Measurements from ENCODE around the gene CCDC188.

CCDC188 gene

DNA sequence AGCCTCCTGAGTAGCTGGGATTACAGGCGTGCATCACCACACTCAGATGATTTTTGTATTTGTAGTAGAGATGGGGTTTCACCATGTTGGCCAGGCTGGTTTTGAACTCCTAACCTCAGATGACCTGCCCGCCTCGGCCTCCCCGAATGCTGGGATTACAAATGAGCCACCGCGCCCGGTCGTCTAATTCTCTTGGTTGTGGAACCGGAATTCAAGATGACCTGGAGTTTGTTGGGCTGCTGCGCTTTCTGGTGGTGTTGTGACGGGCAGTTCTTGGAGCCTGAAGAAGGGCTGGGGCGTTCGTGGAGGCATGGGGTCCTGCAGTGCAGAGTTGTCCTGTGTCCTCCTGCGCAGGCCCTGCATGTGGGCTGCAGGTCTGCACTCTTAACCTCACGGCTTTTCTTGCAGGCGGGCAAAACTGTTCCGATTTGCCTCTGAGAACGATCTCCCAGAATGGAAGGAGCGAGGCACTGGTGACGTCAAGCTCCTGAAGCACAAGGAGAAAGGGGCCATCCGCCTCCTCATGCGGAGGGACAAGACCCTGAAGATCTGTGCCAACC is 28.9 kb downstream of the CCDC188 start:
- Histone ChIP-seq H3K4me3 (ENCODE audit: low read length in 2 of 2) (no peak overlapping the region), H3K9ac (ENCODE audit: low read depth in 1 of 2, low read length in 2 of 2) (no peak overlapping the region), H3K4me1 (ENCODE audit: control insufficient read depth in 2 of 2, insufficient read depth in 2 of 2, low read length in 2 of 2) (peaks cover 4 to 10% of the 10 kb centered on the region in 2 donors), H3K36me3 (ENCODE audit: control insufficient read depth in 2 of 2, insufficient read depth in 2 of 2, low read length in 2 of 2) (peaks cover 30 to 31% of the 10 kb centered on the region in 2 donors), H3K27ac (ENCODE audit: low read depth in 2 of 2, low read length in 2 of 2) (no peak overlapping the region), H3K27me3 (ENCODE audit: control insufficient read depth in 2 of 2, insufficient read depth in 2 of 2, low read length in 2 of 2) (no peaks in the 10 kb centered on the region), H3K9me3 (ENCODE audit: control insufficient read depth in 2 of 2, low read length in 2 of 2) (no peaks in the 10 kb centered on the region)

DNA sequence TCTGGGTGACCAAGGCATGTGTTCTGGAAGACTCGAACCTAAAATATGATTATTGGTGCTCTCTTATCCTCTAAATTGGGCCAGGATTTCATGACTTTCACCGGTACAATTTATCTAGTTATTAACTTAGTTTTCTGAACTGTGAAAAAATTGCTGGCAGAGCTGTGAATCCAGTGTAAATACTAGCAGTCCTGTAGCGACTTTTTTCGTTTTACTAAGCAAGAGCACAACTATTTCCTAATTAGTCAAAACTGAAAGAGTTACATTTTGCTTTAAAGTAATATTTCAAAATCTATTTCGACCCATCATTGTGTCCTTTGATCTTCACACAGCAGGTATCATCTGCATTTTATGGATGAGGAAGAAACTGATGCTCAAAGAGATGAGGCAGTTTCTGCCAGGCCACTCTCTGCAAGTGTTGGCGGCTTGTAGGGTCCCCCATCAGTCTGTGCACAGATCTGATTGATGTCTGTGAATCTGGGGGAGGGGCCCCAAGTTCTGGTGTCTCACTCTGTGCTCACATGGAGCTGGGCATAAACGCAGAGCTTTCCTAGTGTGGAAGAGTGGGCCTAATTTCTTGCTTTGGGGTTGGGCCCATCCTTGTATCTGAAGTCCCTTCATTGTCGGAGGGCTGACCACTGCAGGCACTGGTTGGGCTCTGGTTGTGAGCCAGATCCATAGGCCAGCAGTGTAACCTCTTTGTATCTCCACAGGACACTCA is 32.4 kb downstream of the CCDC188 start:
- H3K9me3 ChIP-seq (ENCODE audit: control insufficient read depth in 2 of 2, low read length in 2 of 2), result no peaks in the 10 kb centered on the region
- peak overlapping the region; percentile 74 to 75 for H3K4me3 ChIP-seq (ENCODE audit: low read length in 2 of 2)
- peaks cover 11 to 20% of the 10 kb centered on the region in 2 donors for H3K4me1 ChIP-seq (ENCODE audit: control insufficient read depth in 2 of 2, insufficient read depth in 2 of 2, low read length in 2 of 2)
- peak overlapping the region; percentile 70 to 79 for H3K9ac ChIP-seq (ENCODE audit: low read depth in 1 of 2, low read length in 2 of 2)
- H3K36me3 ChIP-seq (ENCODE audit: control insufficient read depth in 2 of 2, insufficient read depth in 2 of 2, low read length in 2 of 2), result peaks cover 10 to 22% of the 10 kb centered on the region in 2 donors
- peak overlapping the region in 1 of 2 donors; percentile 58 for H3K27ac ChIP-seq (ENCODE audit: low read depth in 2 of 2, low read length in 2 of 2)
- no peaks in the 10 kb centered on the region for H3K27me3 ChIP-seq (ENCODE audit: control insufficient read depth in 2 of 2, insufficient read depth in 2 of 2, low read length in 2 of 2)

DNA sequence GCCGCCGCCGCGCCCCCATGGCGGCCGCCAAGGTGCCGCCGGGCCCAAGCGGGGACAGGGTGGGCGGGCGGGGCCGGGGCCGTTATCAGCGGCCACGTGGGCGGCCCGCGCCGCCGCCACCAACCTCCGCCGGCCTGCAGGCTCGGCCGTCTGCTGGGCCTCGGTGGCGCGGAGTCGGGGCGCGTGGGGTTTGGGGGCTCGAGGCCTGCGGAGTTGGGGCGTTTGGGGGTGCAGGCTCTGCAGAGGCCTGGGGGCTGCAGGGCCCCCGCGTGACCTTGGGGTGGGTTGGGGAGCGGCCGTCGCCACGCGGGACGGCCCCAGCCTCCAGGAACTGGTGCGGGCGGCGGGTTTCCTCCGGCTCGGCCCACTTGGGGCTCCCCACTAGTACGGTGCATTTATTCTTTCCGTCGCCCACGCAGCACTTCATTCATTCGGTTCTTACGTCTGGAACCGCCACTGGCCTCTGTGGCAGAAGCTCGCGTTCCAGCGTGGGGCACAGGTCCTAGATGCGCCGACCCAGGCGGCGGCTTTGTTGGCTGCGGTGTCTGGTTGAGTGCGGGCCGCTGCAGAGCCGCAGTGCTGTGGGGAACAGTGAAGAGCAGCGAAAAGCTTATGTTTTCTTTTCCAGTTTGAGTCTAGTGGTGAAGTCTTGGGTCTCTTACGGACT is 33.1 kb downstream of the CCDC188 start:
- Histone ChIP-seq H3K9me3 (ENCODE audit: control insufficient read depth in 2 of 2, low read length in 2 of 2) (no peaks in the 10 kb centered on the region), H3K27ac (ENCODE audit: low read depth in 2 of 2, low read length in 2 of 2) (peak overlapping the region; percentile 58 to 70), H3K9ac (ENCODE audit: low read depth in 1 of 2, low read length in 2 of 2) (peak overlapping the region; percentile 70 to 79), H3K4me3 (ENCODE audit: low read length in 2 of 2) (peak overlapping the region; percentile 74 to 75), H3K4me1 (ENCODE audit: control insufficient read depth in 2 of 2, insufficient read depth in 2 of 2, low read length in 2 of 2) (peaks cover 11 to 20% of the 10 kb centered on the region in 2 donors), H3K27me3 (ENCODE audit: control insufficient read depth in 2 of 2, insufficient read depth in 2 of 2, low read length in 2 of 2) (no peaks in the 10 kb centered on the region), H3K36me3 (ENCODE audit: control insufficient read depth in 2 of 2, insufficient read depth in 2 of 2, low read length in 2 of 2) (peaks cover 9 to 25% of the 10 kb centered on the region in 2 donors)

DNA sequence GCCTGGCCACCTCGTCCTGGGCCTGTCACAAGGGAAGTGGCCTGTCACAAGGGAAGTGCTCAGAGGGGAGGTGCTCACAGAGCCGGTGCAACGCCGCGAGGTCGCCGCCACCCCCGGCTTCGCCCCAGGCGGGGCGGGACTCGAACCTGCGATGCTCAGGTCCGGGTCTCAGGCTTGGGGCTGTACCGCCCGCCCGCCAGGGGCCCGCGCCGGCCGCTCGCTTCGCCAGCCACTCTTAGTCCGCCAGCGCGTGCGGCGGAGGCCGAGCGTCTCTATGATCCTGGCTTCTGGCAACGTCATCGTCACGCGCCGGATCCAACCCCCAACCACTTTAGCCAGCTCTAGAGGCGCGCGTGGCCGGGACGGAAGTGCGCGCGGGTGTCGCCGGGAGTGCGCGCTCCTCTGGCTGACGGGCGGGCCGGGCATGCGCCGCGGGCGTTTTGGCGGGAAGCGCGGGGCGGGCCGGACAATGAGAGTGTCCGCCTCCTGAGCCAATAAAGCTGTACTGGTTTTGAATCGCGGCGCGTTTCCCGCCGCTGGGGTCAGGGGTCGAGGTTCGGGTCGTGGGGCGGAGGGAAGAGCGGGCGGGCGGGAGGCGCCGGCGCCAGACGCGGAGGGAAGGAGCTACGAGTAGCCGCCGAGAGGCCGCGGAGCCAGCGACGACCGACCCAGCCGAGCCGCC is 33.8 kb downstream of the CCDC188 start, which contains the start of gene TRMT2A:
Gene TRMT2A (minus strand): TSS at position 276 of the 682 bp plus-strand sequence. CDS start 320 bp downstream, outside the sequence.
- Histone ChIP-seq H3K9me3 (ENCODE audit: control insufficient read depth in 2 of 2, low read length in 2 of 2) (no peaks in the 10 kb centered on the region), H3K4me3 (ENCODE audit: low read length in 2 of 2) (peak within 1 kb of the TSS; percentile 81 to 86), H3K27ac (ENCODE audit: low read depth in 2 of 2, low read length in 2 of 2) (peak within 1 kb of the TSS; percentile 70 to 78), H3K36me3 (ENCODE audit: control insufficient read depth in 2 of 2, insufficient read depth in 2 of 2, low read length in 2 of 2) (peaks cover 12 to 30% of the 10 kb centered on the region in 2 donors), H3K4me1 (ENCODE audit: control insufficient read depth in 2 of 2, insufficient read depth in 2 of 2, low read length in 2 of 2) (peaks cover 11 to 23% of the 10 kb centered on the region in 2 donors), H3K9ac (ENCODE audit: low read depth in 1 of 2, low read length in 2 of 2) (peak within 1 kb of the TSS; percentile 71 to 85), H3K27me3 (ENCODE audit: control insufficient read depth in 2 of 2, insufficient read depth in 2 of 2, low read length in 2 of 2) (no peaks in the 10 kb centered on the region)

DNA sequence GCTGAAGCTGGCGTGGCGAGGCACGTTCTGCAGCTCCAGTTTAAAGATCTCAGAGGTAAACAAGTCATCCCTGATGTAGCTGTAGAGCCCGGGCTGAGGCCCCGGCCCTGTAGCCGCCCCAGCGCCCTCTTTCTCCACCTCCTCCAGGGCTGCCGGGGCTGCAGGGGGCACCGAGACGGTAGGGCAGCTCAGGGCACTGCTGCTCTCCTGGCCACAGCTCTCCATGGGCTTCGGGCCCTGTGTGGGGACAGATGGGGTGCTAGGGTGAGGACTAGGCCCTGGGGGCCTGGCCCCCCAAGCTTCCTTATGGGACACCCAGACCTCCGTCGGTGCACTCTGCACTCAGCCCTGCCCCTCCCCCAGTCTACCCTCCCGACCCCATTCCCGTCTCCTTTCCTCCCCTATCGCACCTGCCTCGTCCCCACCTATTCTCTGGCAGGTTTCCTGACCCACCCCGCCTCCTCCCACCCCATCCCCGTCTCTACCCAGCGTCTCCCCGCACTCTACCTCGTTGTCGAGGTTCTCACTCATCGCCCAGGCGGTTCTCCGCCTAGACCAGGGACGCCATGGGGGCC is 34.4 kb downstream of the CCDC188 start:
- Histone ChIP-seq H3K36me3 (ENCODE audit: control insufficient read depth in 2 of 2, insufficient read depth in 2 of 2, low read length in 2 of 2) (peaks cover 17 to 32% of the 10 kb centered on the region in 2 donors), H3K4me3 (ENCODE audit: low read length in 2 of 2) (peak overlapping the region; percentile 81 to 86), H3K27me3 (ENCODE audit: control insufficient read depth in 2 of 2, insufficient read depth in 2 of 2, low read length in 2 of 2) (no peaks in the 10 kb centered on the region), H3K4me1 (ENCODE audit: control insufficient read depth in 2 of 2, insufficient read depth in 2 of 2, low read length in 2 of 2) (peaks cover 11 to 24% of the 10 kb centered on the region in 2 donors), H3K9me3 (ENCODE audit: control insufficient read depth in 2 of 2, low read length in 2 of 2) (no peaks in the 10 kb centered on the region), H3K27ac (ENCODE audit: low read depth in 2 of 2, low read length in 2 of 2) (peak overlapping the region; percentile 70 to 78), H3K9ac (ENCODE audit: low read depth in 1 of 2, low read length in 2 of 2) (peak overlapping the region; percentile 71 to 85)

DNA sequence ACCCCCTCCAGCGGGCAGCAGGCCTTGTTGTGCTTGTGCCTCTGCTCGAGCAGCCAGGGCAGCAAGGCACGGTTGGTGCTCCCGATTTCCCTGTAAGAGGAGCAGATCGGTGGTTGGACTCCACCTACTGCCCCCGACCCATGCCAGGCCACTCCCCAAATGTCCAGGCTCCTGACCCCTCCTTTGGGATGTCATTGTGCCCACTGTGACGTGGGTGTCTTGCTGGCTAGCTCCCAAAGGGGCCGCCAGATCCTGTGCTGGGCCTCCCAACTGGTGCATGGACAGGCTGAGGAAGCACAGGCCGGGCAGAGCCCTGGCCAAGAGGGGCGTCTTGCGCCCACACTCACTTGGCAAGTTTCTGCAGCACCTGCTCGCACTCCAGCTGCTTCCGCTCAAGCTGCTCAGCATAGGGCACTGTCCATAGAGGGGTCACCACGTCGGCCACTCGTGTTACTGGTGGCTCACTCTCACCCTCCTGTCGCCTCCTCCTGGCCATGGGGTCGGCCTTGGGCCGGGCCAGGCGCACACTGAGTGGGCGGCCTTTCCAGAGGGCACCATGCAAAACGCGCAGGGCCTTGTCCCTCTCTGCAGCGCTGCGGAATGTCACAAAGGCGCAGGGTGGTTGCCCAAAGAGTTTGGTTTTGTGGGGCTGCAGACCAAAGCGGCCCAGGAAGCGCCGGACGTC is 35.0 kb downstream of the CCDC188 start, which contains the start of gene RANBP1:
Gene RANBP1 (plus strand): TSS at position 414 of the 685 bp plus-strand sequence. CDS start 81 bp downstream, at position 495.
- no peaks in the 10 kb centered on the region for H3K9me3 ChIP-seq (ENCODE audit: control insufficient read depth in 2 of 2, low read length in 2 of 2)
- peak within 1 kb of the TSS; percentile 70 to 78 for H3K27ac ChIP-seq (ENCODE audit: low read depth in 2 of 2, low read length in 2 of 2)
- no peaks in the 10 kb centered on the region for H3K27me3 ChIP-seq (ENCODE audit: control insufficient read depth in 2 of 2, insufficient read depth in 2 of 2, low read length in 2 of 2)
- peaks cover 11 to 24% of the 10 kb centered on the region in 2 donors for H3K4me1 ChIP-seq (ENCODE audit: control insufficient read depth in 2 of 2, insufficient read depth in 2 of 2, low read length in 2 of 2)
- H3K9ac ChIP-seq (ENCODE audit: low read depth in 1 of 2, low read length in 2 of 2), result peak within 1 kb of the TSS; percentile 71 to 85
- H3K4me3 ChIP-seq (ENCODE audit: low read length in 2 of 2), result peak within 1 kb of the TSS; percentile 81 to 86
- H3K36me3 ChIP-seq (ENCODE audit: control insufficient read depth in 2 of 2, insufficient read depth in 2 of 2, low read length in 2 of 2), result peaks cover 19 to 37% of the 10 kb centered on the region in 2 donors

DNA sequence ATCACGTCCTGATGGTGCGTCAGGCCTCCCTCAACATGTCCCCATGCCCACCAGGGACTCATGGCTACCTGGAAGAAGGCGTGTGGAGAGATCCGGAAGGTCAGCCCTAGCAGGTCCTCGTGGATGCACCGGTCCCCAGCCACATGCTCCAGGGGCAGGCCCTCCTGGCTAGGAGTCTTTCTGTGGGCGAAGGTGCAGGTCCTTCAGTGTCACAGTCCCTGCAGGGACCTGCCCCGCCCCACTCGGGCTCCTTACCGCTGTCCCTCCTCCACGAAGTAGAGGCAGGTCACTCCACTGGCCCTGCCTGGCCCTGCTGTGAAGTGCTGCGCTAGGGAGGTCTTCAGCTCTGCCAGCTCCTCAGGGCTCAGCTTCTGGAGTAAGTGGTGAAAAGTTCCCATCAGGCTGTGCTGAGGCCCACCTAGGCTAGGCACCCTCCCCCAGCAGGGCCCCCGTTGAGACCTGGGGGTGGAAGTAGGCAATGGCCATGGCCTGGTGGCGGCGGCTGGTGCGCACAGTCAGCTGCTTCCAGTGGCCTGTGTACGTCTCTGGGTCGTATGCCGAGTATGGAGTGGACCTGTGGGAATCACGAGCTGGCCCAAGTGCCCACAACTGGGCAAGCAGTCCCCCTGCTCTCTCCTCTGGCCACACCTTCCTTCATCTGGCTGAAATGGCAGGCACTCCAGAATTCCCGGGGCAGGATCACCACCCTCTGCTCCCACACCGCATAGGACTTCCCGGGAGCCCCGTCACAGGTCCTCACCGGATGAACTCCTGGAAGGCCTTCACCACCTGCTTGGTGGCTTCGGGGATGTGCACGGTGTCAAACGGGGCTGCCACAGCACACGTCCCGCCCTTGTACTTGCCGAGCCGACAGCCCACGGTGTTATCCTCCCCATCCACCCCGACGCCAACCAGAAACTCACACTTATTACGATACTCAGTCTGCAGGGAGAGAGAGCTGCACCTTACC is 36.1 kb downstream of the CCDC188 start:
- Histone ChIP-seq H3K4me1 (ENCODE audit: control insufficient read depth in 2 of 2, insufficient read depth in 2 of 2, low read length in 2 of 2) (peaks cover 11 to 24% of the 10 kb centered on the region in 2 donors), H3K27ac (ENCODE audit: low read depth in 2 of 2, low read length in 2 of 2) (no peak overlapping the region), H3K27me3 (ENCODE audit: control insufficient read depth in 2 of 2, insufficient read depth in 2 of 2, low read length in 2 of 2) (no peaks in the 10 kb centered on the region), H3K9ac (ENCODE audit: low read depth in 1 of 2, low read length in 2 of 2) (no peak overlapping the region), H3K4me3 (ENCODE audit: low read length in 2 of 2) (no peak overlapping the region), H3K9me3 (ENCODE audit: control insufficient read depth in 2 of 2, low read length in 2 of 2) (no peaks in the 10 kb centered on the region), H3K36me3 (ENCODE audit: control insufficient read depth in 2 of 2, insufficient read depth in 2 of 2, low read length in 2 of 2) (peaks cover 16 to 41% of the 10 kb centered on the region in 2 donors)

DNA sequence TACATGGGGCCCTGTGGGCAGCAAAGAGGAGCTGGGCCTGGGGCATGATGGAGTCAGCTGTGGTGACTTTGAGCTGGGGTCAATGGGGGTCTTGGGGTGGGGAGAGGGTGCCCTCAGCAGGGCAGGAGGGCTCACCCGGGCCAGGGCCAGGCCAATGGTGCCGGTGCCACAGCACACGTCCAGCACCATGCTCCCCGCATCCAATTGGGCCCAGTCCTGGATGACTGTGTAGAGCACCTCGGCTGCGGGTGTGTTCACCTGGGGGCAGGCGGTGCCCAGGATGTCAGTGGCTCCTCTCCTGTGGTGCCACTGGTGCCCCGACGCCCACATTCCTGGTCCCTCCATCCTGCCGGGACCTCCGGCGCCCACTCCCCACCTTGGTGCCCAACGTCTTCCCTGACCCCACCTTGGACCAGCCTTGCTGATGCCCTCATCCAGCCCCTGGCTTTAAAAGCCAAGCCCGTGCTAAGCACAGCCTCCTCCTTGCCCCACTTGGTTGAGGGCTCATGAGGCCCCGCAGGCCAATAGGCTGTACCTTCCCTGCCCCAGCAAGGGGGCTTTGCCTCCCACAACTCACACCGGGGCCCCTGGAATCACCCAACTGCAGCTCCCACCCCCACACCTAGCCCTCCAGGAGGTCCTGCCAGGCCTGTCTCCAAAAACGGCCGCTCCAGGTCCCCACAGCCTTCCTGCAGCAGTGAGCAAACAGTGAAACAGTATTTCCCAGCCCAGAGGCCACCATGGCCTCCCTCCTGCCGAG is 37.1 kb downstream of the CCDC188 start:
- no peaks in the 10 kb centered on the region for H3K27me3 ChIP-seq (ENCODE audit: control insufficient read depth in 2 of 2, insufficient read depth in 2 of 2, low read length in 2 of 2)
- peaks cover 10 to 23% of the 10 kb centered on the region in 2 donors for H3K4me1 ChIP-seq (ENCODE audit: control insufficient read depth in 2 of 2, insufficient read depth in 2 of 2, low read length in 2 of 2)
- H3K27ac ChIP-seq (ENCODE audit: low read depth in 2 of 2, low read length in 2 of 2), result no peak overlapping the region
- no peak overlapping the region for H3K9ac ChIP-seq (ENCODE audit: low read depth in 1 of 2, low read length in 2 of 2)
- no peak overlapping the region for H3K4me3 ChIP-seq (ENCODE audit: low read length in 2 of 2)
- H3K36me3 ChIP-seq (ENCODE audit: control insufficient read depth in 2 of 2, insufficient read depth in 2 of 2, low read length in 2 of 2), result peaks cover 21 to 45% of the 10 kb centered on the region in 2 donors
- H3K9me3 ChIP-seq (ENCODE audit: control insufficient read depth in 2 of 2, low read length in 2 of 2), result no peaks in the 10 kb centered on the region

Data from mucosa of rectum (tissue), 2 donors.